HCT116 (cell line): ENCODE results near the gene WDSUB1. TPM values are rescaled to one million over a fixed set of nuclear protein-coding genes. Genes with fewer than 3 reads are reported as not detected.

Source experiments
- ATAC-seq: fragments of 200-7000 bp; cut with Tn5 transposase; 2 replicates; pipeline ENCODE4 v1.9.1; 2020; ENCODE audit warnings: mild to moderate bottlenecking, moderate library complexity
- BruUV-seq: library from RNA; stranded (reverse); fragments of 400-500 nt; replicated peaks from 2 replicates; lab custom pipeline; 2021; lab: Mats Ljungman, UMichigan
- CTCF ChIA-PET: fragments of 300-600 bp; sonication (Branson Sonifier 250); formaldehyde crosslinking; loops from one replicate; lab custom pipeline; 2021; ENCODE audit warnings: antibody characterized with exemption; lab: Charles Lee
- POLR2A ChIA-PET: fragments of 300-600, 350-600 bp; sonication (Branson Sonifier 250); formaldehyde crosslinking; loops from one replicate; lab custom pipeline; 2021; ENCODE audit warnings: antibody characterized with exemption; lab: Charles Lee
- RAD21 ChIA-PET, 2 experiments: fragments of 300-600 bp; sonication (Branson Sonifier 250); formaldehyde crosslinking; loops; one replicate each; lab custom pipeline; 2023; ENCODE audit warnings: low total read pairs in 2 of 2; ENCODE audit not compliant: uncharacterized antibody in 2 of 2, unreplicated experiment in 2 of 2, low non-redundant PET in 1 of 2; lab: Charles Lee
- DNase-seq: peaks from one replicate; pipeline ENCODE4 v3.0.0-alpha.2; 2010; ENCODE audit warnings: low read depth, low spot score
- H2AFZ ChIP-seq: fragments of 200-600 bp; shearing (Covaris generic), sonication (generic); 2 replicates; pipeline ENCODE4 v1.6.1; 2017; ENCODE audit warnings: low read depth, mixed run types, mixed read lengths, antibody characterized with exemption, low read length; ENCODE audit not compliant: poor library complexity, severe bottlenecking
- H3K27ac ChIP-seq: 2 replicates; pipeline ENCODE4 v1.5.1; 2012; ENCODE audit warnings: low read depth, low read length
- H3K27me3 ChIP-seq: fragments of 200-600 bp; sonication (generic); 2 replicates; pipeline ENCODE4 v1.6.1; 2016; ENCODE audit warnings: mixed run types, low read length, mixed read lengths; ENCODE audit not compliant: insufficient read depth
- H3K36me3 ChIP-seq, 2 experiments: fragments of 200-500 bp in 1 of 2; fragments of 200-600 bp in 1 of 2; sonication (Bioruptor generic) in 1 of 2; sonication (generic) in 1 of 2; 2 replicates each; pipeline versions ENCODE4 v1.5.1 to v1.6.1; 2014 to 2016; ENCODE audit warnings: low read length in 2 of 2, inconsistent platforms in 1 of 2, mixed read lengths in 1 of 2, mixed run types in 1 of 2; ENCODE audit not compliant: insufficient read depth in 2 of 2, control insufficient read depth in 1 of 2
- H3K4me1 ChIP-seq, 2 experiments: fragments of 200-600 bp in 1 of 2; sonication (generic) in 1 of 2; 2 replicates each; pipeline versions ENCODE4 v1.5.1 to v1.6.1; 2012 to 2017; ENCODE audit warnings: low read length in 2 of 2, inconsistent platforms in 1 of 2, mild to moderate bottlenecking in 1 of 2, mixed read lengths in 1 of 2, mixed run types in 1 of 2, moderate library complexity in 1 of 2; ENCODE audit not compliant: insufficient read depth in 2 of 2, control insufficient read depth in 1 of 2
- H3K4me2 ChIP-seq: fragments of 200-600 bp; sonication (generic); 2 replicates; pipeline ENCODE4 v1.6.1; 2017; ENCODE audit warnings: mixed run types, low read length, mixed read lengths
- H3K4me3 ChIP-seq, 2 experiments: fragments of 200-600 bp in 1 of 2; sonication (generic) in 1 of 2; replicated peaks in 1 of 2; 2 replicates each; pipeline ENCODE4 v1.5.1; 2011 to 2016; ENCODE audit warnings: low read length in 2 of 2, control low read depth in 1 of 2, low read depth in 1 of 2, mild to moderate bottlenecking in 1 of 2, mixed read lengths in 1 of 2, mixed run types in 1 of 2
- H3K79me2 ChIP-seq: fragments of 200-600 bp; sonication (generic); 2 replicates; pipeline ENCODE4 v1.6.1; 2017; ENCODE audit warnings: mild to moderate bottlenecking, mixed run types, low read length, moderate library complexity, mixed read lengths; ENCODE audit not compliant: insufficient read depth
- H3K9ac ChIP-seq: fragments of 200-600 bp; sonication (generic); 2 replicates; pipeline ENCODE4 v1.6.1; 2016; ENCODE audit warnings: low read length, mixed read lengths
- H3K9me2 ChIP-seq: fragments of 200-600 bp; sonication (generic), shearing (Covaris generic); 2 replicates; pipeline ENCODE4 v1.6.1; 2017; ENCODE audit warnings: mixed run types, mild to moderate bottlenecking, moderate library complexity; ENCODE audit not compliant: insufficient read depth
- H3K9me3 ChIP-seq, 2 experiments: fragments of 200-500 bp in 1 of 2; fragments of 200-600 bp in 1 of 2; sonication (Bioruptor generic) in 1 of 2; sonication (generic) in 1 of 2; 2 replicates each; pipeline ENCODE4 v1.6.1; 2014 to 2017; ENCODE audit warnings: low read length in 2 of 2, mixed read lengths in 2 of 2, inconsistent platforms in 1 of 2, low read depth in 1 of 2, mild to moderate bottlenecking in 1 of 2, mixed run types in 1 of 2, moderate library complexity in 1 of 2; ENCODE audit not compliant: control insufficient read depth in 1 of 2, insufficient read depth in 1 of 2
- H4K20me1 ChIP-seq: fragments of 200-600 bp; sonication (generic), shearing (Covaris generic); 2 replicates; pipeline ENCODE4 v1.6.1; 2017; ENCODE audit warnings: mixed run types, mild to moderate bottlenecking, moderate library complexity; ENCODE audit not compliant: insufficient read depth
- EGR1 ChIP-seq: IDR thresholded peaks from 2 replicates; pipeline ENCODE4 v1.6.1; 2012; ENCODE audit warnings: low read depth
- ELF1 ChIP-seq: IDR thresholded peaks from 2 replicates; pipeline ENCODE4 v1.6.1; 2012; ENCODE audit warnings: low read depth, borderline replicate concordance
- POLR2AphosphoS5 ChIP-seq: IDR thresholded peaks from 2 replicates; pipeline ENCODE4 v1.6.1; 2011; ENCODE audit warnings: mild to moderate bottlenecking, low read depth, low read length, moderate library complexity
- SIN3A ChIP-seq: IDR thresholded peaks from 2 replicates; pipeline ENCODE4 v1.6.1; 2012; ENCODE audit warnings: low read depth
- SP1 ChIP-seq: IDR thresholded peaks from 2 replicates; pipeline ENCODE4 v1.6.1; 2012; ENCODE audit warnings: low read depth
- TCF7L2 ChIP-seq: IDR thresholded peaks from 2 replicates; pipeline ENCODE4 v1.7.0; 2011; ENCODE audit warnings: borderline replicate concordance, inconsistent platforms; ENCODE audit not compliant: insufficient read depth, insufficient read length; ENCODE audit errors: extremely low read depth
- ZFX ChIP-seq: fragments of 450-650 bp; IDR thresholded peaks from 2 replicates; pipeline ENCODE4 v1.6.1; 2017
- ZNF274 ChIP-seq: fragments of 200-500 bp; sonication (Bioruptor generic); IDR thresholded peaks from 2 replicates; pipeline ENCODE4 v1.6.1; 2014; ENCODE audit warnings: mild to moderate bottlenecking, low read depth, low read length, inconsistent platforms
- intact Hi-C: fragments of 100-400 bp; cut with micrococcal nuclease; formaldehyde crosslinking; loops from 2 replicates; pipeline ENCODE4 v1.10.0; 2022
- total RNA-seq: library from RNA; stranded (reverse); gene quantifications from one replicate; pipeline ENCODE4 v1.2.1, GENCODE V29; 2021; ENCODE audit not compliant: unreplicated experiment
- TF ChIP-seq, protein P1 (sequence below), 3 experiments: fragments of 200-600 bp in 1 of 3; sonication (generic) in 1 of 3; IDR thresholded peaks in 2 of 3; conservative IDR thresholded peaks in 1 of 3; 2 replicates each; pipeline ENCODE4 v1.5.1; 2012 to 2017; ENCODE audit warnings: low read depth in 2 of 3, low read length in 2 of 3, antibody characterized with exemption in 1 of 3, borderline replicate concordance in 1 of 3, control low read depth in 1 of 3, mild to moderate bottlenecking in 1 of 3, mixed read lengths in 1 of 3, mixed run types in 1 of 3, moderate library complexity in 1 of 3; ENCODE audit not compliant: insufficient read depth in 1 of 3
- TF ChIP-seq, protein P2 (sequence below): IDR thresholded peaks from 2 replicates; pipeline ENCODE4 v1.6.1; 2012
- TF ChIP-seq, protein P3 (sequence below): IDR thresholded peaks from 2 replicates; pipeline ENCODE4 v1.6.1; 2012; ENCODE audit warnings: low read depth

Gene WDSUB1
- total RNA-seq, 1 experiment from 2014 or later, result 8.8 TPM

DNA sequence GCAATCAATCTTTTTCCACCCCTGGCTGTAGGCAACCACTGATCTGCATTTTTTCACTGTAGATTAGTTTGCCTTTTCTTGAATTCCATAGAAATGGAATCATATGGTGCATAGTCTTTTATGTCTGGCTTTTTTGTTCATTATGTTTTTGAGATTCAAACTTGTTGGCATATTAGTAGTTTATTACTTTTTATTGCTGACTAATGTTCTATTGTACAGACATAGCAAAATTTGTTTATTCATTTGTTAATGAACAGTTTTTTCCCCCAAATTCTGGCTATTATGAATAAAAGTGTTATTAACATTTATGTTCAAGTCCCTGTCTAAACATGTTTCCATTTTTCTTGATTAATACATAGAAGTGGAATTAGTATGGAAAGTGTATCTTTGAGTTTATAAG, 21.4 kb upstream of the WDSUB1 start (continued):
- TF ChIP-seq, protein P1, sequence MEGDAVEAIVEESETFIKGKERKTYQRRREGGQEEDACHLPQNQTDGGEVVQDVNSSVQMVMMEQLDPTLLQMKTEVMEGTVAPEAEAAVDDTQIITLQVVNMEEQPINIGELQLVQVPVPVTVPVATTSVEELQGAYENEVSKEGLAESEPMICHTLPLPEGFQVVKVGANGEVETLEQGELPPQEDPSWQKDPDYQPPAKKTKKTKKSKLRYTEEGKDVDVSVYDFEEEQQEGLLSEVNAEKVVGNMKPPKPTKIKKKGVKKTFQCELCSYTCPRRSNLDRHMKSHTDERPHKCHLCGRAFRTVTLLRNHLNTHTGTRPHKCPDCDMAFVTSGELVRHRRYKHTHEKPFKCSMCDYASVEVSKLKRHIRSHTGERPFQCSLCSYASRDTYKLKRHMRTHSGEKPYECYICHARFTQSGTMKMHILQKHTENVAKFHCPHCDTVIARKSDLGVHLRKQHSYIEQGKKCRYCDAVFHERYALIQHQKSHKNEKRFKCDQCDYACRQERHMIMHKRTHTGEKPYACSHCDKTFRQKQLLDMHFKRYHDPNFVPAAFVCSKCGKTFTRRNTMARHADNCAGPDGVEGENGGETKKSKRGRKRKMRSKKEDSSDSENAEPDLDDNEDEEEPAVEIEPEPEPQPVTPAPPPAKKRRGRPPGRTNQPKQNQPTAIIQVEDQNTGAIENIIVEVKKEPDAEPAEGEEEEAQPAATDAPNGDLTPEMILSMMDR (IDR thresholded peaks at IDR 0.05 in 2 of 3, conservative IDR thresholded peaks at IDR 0.05 in 1 of 3; ENCODE audit: borderline replicate concordance in 1 of 3, insufficient read depth in 1 of 3, low read depth in 2 of 3, low read length in 2 of 3), result no peak
- TF ChIP-seq POLR2AphosphoS5, result no peak
- TF ChIP-seq ZFX, result no peak
- no peak for TF ChIP-seq SP1

DNA sequence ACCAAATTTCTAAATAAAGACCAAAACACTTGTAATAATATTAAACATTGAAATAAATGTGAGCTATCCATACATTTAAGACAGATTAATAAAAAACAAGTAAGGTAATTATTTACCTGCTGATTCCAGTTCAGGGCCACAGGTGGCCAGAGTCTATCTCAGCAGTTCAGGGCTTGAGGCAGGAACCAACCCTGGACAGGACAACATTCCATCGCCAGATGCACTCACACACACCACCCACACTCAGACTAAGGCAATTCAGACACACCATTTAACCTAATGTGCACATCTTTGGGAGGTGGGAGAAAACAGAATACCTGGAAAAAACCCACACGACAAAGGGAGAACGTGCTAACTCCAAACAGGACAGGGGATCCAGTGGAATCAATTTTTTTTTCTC, 14.1 kb upstream of the WDSUB1 start:
- ATAC-seq, result no peak
- BruUV-seq, result no TSS peak
- DNase-seq, result no peak
- Histone ChIP-seq H3K9me3 (no peaks in the 10 kb centered on the region), H3K4me2 (no peak overlapping the region), H3K27me3 (no peaks in the 10 kb centered on the region), H3K36me3 (no peaks in the 10 kb centered on the region), H2AFZ (no peak overlapping the region), H3K27ac (no peak overlapping the region)
- ChIA-PET POLR2A (no interaction called here), CTCF (no interaction called here), RAD21 (no interaction called here)
- TF ChIP-seq, protein P2, sequence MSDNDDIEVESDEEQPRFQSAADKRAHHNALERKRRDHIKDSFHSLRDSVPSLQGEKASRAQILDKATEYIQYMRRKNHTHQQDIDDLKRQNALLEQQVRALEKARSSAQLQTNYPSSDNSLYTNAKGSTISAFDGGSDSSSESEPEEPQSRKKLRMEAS, result no peak
- TF ChIP-seq SIN3A (no peak), TCF7L2 (no peak), ZNF274 (no peak), EGR1 (no peak), ELF1 (no peak), ZFX (no peak)
- TF ChIP-seq, protein P3, sequence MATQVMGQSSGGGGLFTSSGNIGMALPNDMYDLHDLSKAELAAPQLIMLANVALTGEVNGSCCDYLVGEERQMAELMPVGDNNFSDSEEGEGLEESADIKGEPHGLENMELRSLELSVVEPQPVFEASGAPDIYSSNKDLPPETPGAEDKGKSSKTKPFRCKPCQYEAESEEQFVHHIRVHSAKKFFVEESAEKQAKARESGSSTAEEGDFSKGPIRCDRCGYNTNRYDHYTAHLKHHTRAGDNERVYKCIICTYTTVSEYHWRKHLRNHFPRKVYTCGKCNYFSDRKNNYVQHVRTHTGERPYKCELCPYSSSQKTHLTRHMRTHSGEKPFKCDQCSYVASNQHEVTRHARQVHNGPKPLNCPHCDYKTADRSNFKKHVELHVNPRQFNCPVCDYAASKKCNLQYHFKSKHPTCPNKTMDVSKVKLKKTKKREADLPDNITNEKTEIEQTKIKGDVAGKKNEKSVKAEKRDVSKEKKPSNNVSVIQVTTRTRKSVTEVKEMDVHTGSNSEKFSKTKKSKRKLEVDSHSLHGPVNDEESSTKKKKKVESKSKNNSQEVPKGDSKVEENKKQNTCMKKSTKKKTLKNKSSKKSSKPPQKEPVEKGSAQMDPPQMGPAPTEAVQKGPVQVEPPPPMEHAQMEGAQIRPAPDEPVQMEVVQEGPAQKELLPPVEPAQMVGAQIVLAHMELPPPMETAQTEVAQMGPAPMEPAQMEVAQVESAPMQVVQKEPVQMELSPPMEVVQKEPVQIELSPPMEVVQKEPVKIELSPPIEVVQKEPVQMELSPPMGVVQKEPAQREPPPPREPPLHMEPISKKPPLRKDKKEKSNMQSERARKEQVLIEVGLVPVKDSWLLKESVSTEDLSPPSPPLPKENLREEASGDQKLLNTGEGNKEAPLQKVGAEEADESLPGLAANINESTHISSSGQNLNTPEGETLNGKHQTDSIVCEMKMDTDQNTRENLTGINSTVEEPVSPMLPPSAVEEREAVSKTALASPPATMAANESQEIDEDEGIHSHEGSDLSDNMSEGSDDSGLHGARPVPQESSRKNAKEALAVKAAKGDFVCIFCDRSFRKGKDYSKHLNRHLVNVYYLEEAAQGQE, result no peak
- TF ChIP-seq, all 23 proteins: peak for 0
- H3K4me1 ChIP-seq, result no peaks in the 10 kb centered on the region
- H4K20me1 ChIP-seq, result no peaks in the 10 kb centered on the region
- no peaks in the 10 kb centered on the region for H3K9me2 ChIP-seq
- intact Hi-C loops, result no loop called here
- no peak overlapping the region for H3K9ac ChIP-seq
- no peak overlapping the region for H3K4me3 ChIP-seq
- no peaks in the 10 kb centered on the region for H3K79me2 ChIP-seq
